Erythroblast (primary cell): ENCODE results near the gene DIABLO.
A peak's percentile ranks its signal among the peaks of the same experiment; 100 is the strongest.
"Not testable (repeated sequence)": the region's sequence is repeated elsewhere in the genome, so short reads cannot be mapped to it uniquely, and the experiment has no call there.

ENCODE experiments used
- DNase-seq, 2 experiments: peaks; one replicate each; lab custom pipeline; 2025; lab: John Stamatoyannopoulos, UW
- GATA1 ChIP-seq: IDR thresholded peaks from 2 replicates; pipeline ENCODE4 v1.6.1; 2011; ENCODE audit warnings: low read depth, mild to moderate bottlenecking, control low read depth, low read length, moderate library complexity
- POLR2A ChIP-seq: IDR thresholded peaks from 2 replicates; pipeline ENCODE4 v1.6.1; 2011; ENCODE audit warnings: mild to moderate bottlenecking, low read length

The DIABLO gene

DNA sequence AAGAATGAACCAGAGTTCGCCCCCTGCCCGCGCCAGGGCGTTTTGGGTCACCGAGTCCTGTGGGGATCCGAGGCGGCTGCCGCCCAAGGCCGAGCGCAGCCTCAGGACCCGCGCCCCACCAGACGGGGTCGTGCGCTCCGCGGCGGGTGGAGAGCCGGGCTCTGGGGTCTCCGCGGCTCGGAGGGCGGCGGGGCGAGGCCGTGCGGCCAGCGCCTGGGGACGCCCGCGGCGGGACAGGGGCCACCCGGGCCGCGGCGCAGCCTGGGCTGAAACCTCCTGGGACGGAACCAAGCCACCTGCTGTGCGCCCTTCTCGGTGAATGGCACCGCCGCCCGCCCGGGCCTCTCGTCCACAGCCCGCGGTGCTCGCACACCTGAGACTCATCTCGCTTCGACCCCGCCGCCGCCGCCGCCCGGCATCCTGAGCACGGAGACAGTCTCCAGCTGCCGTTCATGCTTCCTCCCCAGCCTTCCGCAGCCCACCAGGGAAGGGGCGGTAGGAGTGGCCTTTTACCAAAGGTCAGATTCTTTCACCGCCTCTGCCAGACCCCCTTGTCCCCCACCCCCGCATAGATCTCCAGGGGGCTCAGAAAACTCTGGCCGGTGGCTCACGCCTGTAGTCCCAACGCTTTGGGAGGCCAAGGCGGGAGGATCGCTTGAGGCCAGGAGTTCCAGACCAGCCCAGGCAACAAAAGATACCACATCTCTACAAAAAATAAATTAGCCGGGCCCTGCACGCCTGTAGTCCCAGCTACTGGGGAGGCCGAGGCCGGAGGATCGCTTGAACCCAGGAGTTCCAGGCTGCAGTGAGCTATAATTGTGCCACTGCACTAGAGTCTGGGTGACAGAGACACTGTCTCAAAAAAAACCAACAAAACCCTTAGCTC lies 21.4 kb downstream of the DIABLO start:
- TF ChIP-seq POLR2A (no peak), GATA1 (no peak)
- DNase-seq = no peak

DNA sequence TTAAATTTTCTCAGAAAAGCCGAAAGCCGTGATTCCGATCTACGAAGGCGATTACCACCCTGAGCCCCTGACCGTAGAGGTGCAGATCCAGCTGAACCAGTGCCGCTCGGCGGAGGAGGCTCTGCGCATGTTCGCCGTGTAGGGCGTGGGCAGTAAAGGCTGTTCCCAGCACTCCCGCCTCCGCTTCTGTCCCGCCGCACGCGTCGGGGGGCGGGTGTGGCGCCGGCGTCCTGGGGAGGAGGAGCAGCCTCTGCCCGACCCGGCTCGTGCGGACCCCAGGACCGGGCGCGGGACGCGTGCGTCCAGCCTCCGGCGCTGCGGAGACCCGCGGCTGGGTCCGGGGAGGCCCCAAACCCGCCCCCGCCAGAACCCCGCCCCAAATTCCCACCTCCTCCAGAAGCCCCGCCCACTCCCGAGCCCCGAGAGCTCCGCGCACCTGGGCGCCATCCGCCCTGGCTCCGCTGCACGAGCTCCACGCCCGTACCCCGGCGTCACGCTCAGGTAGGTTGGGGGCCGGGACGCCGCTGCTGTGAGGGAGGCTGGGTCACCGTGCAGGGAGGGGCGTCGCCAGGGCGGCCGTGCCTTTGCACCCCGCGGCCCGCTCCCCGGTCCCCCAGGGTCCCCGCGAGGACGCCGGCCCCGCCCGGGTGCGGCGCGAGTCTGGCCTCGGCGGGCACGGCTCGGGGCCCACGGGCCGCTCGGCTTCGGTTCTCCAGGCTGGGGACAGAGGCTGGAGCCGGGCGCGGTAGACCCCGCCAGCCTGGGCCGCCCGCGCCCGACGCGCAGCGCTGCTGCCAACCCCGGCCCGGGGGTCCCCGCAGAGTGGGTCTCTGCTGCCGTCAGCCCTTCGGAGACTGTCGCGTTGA lies 22.3 kb downstream of the DIABLO start, which contains the start of gene B3GNT4:
TSS of gene B3GNT4 (plus strand) at position 409 of the 866 bp plus-strand sequence. CDS start 910 bp downstream, outside the sequence.
- DNase-seq = peak; percentile 38 to 57
- no peak for TF ChIP-seq POLR2A
- no peak for TF ChIP-seq GATA1

DNA sequence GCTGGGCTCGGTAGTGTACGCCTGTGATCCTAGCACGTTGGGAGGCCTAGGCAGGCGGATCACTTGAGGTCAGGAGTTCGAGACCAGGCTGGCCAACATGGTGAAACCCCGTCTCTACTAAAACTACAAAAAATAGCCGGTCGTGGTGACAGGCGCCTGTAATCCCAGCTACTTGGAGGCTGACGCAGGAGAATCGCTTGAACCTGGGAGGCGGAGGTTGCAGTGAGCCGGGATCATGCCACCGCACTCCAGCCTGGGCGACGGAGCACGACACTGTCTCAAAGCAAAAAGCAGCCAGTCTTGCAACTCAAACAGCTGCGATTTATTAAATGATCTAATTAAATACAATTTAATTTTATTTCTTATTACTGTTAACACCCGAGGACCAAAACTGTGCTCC lies 23.0 kb downstream of the DIABLO start:
- not testable (repeated sequence) for DNase-seq

DNA sequence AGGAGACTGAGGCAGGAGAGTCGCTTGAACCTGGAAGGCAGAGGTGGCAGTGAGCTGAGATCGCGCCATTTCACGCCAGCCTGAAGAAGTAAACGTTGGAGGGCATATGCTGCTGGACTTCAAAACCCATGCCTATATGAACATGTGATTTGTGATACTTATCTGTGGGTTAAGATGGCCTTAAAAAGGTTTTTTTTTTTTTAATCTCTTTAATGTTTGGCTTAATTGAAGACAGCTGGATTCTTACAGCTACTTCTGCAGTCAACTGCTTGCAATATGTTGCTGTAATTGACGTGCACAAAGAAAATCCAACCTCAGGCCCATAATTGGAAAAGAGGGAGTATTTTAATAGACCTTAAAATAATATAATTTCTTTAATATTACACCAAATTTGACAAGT lies 23.8 kb downstream of the DIABLO start:
- no peak for DNase-seq
- TF ChIP-seq GATA1 = no peak

DNA sequence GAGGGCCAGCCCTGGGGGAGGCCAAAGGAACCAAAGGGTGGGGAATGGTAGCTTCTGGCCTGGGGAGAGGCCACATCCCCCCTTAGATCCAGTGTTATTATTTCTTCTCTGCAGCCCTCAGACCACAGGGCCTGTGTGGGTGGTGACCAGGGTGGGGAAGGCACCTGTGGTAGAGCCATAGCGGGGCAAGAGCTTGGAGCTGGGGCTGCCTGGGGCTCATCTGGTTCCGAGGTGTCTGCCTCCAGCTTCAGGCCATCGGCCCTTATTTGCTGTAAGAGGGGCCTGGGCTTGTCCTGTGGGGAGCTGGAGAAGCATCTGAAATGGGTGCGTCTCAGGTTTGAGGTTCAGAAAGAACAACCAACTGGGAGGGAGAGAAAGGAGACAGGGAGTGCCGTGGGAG lies 24.5 kb downstream of the DIABLO start:
- no peak for TF ChIP-seq GATA1
- no peak for TF ChIP-seq POLR2A

DNA sequence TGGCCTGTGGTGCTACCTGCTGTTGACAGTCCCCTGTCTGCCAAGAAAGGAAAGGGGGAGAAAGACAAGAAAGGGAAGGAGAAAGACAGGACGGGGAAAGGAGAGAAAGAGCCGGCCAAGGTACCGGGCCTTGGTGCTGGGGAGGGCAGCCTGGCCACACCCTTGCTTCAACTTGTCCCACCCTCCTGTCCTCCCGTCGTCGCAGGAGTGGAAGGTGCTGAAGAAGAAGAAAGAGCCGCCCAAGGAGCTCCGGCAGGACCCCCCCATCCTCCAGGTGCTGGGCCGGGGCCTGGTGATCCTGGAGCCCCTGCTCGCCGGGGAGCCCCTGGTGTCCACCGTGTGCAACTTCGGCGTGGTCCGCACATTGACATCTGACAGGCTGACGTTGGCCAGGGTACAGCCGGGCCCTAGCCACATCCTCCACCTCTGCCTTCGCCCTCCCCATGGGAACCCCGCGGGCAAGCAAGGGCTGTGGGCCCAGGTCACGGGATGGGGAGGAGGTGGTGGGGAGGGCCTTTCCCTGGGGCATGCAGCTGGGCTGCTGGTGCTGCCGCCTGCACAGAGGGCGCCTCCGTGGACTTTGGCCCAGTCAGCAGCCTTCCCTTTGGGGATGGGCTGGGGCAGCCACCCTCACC lies 25.2 kb downstream of the DIABLO start:
- TF ChIP-seq GATA1 (no peak), POLR2A (no peak)
- no peak for DNase-seq

More for the DNA sequence above, 24.5 kb downstream of the DIABLO start:
- DNase-seq = no peak

DNA sequence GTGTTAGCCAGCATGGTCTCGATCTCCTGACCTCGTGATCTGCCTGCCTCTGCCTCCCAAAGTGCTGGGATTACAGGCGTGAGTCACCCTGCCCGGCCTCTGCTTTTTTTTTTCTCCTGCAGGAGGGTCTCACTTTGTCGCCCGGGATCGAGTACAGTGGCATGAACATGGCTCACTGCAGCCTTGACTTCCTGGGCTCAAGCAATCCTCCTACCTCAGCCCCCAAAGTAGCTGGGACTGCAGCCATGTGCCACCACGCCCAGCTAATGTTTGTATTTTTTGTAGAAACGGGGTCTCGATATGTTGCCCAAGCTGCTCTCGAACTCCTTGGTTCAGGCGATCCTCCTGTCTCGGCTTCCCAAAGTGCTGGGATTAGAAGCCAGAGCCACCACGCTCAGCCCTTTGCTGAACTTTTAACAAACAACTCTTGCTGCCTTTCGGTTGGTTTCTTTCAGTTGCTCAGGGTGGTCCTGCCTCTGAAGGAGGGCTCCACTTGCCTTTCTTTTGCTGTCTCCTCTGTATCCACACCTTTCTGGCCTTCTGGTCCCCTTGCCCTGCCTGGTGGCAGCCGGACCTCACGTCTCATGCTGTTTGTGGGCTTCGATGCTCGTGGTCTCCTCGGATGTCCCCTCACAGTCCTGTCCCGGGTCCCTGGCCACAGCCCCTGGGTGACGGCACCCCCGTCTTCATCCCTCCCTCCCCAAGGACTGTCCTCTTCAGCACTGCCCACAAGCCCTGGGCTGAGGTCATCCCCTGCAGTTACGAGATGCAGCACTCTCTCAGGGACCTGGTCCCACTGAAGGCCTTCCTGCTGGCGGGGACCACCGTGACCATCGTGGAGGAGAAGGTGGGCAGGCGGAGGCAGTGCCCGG lies 26.1 kb downstream of the DIABLO start:
- TF ChIP-seq POLR2A (no peak), GATA1 (no peak)
- DNase-seq = no peak

DNA sequence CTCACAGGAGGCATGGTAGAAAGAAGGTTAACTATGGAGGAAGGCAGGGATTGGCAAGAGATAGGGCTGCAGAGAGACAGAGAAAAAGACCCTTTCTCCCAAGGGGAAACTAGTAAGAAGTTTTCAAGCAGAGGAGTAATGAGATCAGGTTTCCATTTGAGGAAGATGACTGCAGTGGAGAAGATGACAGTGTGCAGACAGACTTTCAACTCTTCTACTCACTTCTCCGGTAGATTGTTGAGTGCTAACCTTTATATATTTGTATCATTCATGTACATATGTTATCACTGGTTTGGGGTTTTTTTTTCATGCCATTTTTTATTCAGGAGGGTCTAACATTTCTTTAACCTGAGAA lies 28.3 kb downstream of the DIABLO start:
- no peak for DNase-seq
- TF ChIP-seq POLR2A = no peak
- TF ChIP-seq GATA1 = no peak

DNA sequence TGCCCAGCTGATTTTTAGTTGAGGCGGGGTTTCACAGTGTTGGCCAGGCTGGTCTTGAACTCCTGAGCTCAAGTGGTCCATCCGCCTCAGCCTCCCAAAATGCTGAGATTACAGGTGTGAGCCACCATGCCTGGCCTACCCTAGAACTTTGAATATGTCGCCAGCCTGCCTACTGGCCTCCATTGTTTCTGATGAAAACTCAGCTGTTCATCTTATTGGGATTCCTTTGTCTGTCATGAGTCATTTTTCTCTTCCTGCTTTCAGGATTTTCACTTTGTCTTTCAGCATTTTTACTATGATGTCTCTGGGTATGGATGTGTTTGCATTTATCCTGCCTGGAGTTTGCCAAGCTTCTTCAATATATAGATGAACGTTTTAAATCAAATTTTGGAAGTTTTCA lies 30.4 kb downstream of the DIABLO start:
- DNase-seq = no peak
- no peak for TF ChIP-seq POLR2A
- no peak for TF ChIP-seq GATA1

DNA sequence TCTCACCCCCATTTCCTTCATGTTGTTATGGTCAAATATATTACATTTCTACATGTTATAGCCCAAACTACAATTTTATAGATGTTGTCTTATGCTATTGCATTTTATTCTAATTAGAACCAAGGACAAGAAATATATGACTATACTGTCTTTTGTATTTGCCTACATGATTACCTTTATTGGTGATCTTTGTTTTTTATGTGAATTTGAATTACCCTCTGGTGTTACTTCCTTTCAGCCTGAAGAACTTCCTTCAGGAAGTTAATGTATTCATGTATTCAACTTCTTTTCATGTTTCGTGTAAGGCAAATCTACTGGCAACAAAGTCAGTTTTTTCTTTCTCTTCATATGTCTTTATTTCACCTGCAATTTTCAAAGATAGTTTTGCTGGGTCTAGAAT lies 31.0 kb downstream of the DIABLO start:
- TF ChIP-seq POLR2A (no peak), GATA1 (no peak)
- DNase-seq = no peak

DNA sequence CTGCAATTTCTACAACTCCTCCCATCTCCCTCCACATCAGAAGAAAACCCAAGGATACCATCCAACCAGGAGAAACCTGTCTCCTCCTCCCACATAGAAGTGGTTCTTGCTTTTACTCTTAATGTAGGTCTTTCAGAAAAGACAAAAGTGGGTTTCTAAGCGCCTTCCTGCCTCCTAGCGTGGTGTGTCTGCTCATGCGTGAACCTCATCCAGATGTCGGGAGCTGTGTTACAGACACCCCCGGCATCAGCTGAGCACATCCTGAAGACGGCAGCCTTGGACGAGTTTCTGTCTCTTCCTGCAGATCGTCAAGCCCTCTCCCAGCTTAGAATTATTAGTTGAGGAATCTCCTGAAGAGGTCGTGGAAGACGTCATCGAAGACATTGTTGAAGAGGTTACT lies 33.4 kb downstream of the DIABLO start:
- DNase-seq = no peak
- TF ChIP-seq POLR2A (no peak), GATA1 (no peak)

DNA sequence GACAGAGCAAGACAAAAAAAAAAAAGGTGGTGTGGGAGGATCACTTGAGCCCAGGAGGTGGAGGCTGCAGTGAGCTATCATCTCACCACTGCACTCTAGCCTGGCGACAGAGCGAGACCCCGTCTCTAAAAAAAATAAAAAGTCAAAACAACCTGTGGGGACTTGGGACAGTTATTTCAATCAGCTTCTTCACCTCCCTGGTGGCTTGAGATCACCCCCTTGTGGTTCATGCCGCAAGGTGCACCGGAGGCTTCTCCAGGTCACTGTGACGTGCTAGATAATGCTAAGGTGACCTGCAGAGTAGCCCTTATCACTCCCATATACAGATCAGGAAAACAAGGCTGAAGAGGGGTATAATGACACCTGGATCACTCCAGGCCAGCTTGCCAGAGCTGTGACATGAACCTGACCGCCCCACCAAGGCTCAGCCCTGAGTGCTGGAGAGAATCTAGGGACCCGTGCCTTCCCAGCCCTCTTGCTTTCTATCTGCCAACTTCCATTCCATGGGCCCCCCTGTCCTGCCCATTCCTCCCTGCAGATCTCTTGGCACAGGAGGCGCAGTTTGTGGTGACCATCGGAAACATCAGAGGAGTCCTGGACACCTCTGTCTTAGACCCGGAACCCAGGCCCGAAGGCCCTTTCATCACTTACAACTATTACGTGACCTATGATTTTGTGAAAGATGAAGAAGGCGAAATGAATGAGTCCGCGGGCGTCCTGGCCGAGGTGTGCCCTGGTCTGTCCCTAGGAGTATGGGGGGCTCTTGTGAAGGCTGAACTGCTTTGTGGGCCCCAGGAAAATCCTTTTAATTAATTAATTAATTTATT lies 34.8 kb downstream of the DIABLO start:
- TF ChIP-seq GATA1 = no peak
- DNase-seq = peak; percentile 72 to 81
